HCT116 (cell line): ENCODE results near the gene TRMT1.

Experiments
- CTCF ChIP-seq, 3 experiments: fragments of 200-600 bp in 1 of 3; sonication (generic) in 1 of 3; IDR thresholded peaks in 2 of 3; conservative IDR thresholded peaks in 1 of 3; 2 replicates each; pipeline ENCODE4 v1.5.1; 2012 to 2017; ENCODE audit warnings: low read depth in 2 of 3, low read length in 2 of 3, antibody characterized with exemption in 1 of 3, borderline replicate concordance in 1 of 3, control low read depth in 1 of 3, mild to moderate bottlenecking in 1 of 3, mixed read lengths in 1 of 3, mixed run types in 1 of 3, moderate library complexity in 1 of 3; ENCODE audit not compliant: insufficient read depth in 1 of 3
- ELF1 ChIP-seq: IDR thresholded peaks from 2 replicates; pipeline ENCODE4 v1.6.1; 2012; ENCODE audit warnings: low read depth, borderline replicate concordance
- EZH2phosphoT487 ChIP-seq: fragments of 200-600 bp; IDR thresholded peaks from 2 replicates; pipeline ENCODE4 v1.6.1; 2018; ENCODE audit warnings: antibody characterized with exemption, borderline replicate concordance
- JUND ChIP-seq: IDR thresholded peaks from 2 replicates; pipeline ENCODE4 v1.6.1; 2012
- MAX ChIP-seq: IDR thresholded peaks from 2 replicates; pipeline ENCODE4 v1.6.1; 2012
- POLR2A ChIP-seq: IDR thresholded peaks from 2 replicates; pipeline ENCODE4 v1.7.0; 2011; ENCODE audit warnings: borderline replicate concordance; ENCODE audit not compliant: insufficient read depth, insufficient read length; ENCODE audit errors: extremely low read depth
- POLR2AphosphoS5 ChIP-seq: IDR thresholded peaks from 2 replicates; pipeline ENCODE4 v1.6.1; 2011; ENCODE audit warnings: mild to moderate bottlenecking, low read depth, low read length, moderate library complexity
- YY1 ChIP-seq: IDR thresholded peaks from 2 replicates; pipeline ENCODE4 v1.6.1; 2011; ENCODE audit warnings: low read length, low read depth, moderate library complexity, mild to moderate bottlenecking; ENCODE audit not compliant: insufficient replicate concordance; ENCODE audit errors: extremely low read depth

GRCh38 chr19:13127051-13127450 is 10.5 kb upstream of the TRMT1 start:
- TF ChIP-seq MAX (no peak), POLR2A (no peak), YY1 (no peak), CTCF (IDR thresholded peaks at IDR 0.05 in 2 of 3, conservative IDR thresholded peaks at IDR 0.05 in 1 of 3; ENCODE audit: borderline replicate concordance in 1 of 3, insufficient read depth in 1 of 3, low read depth in 2 of 3, low read length in 2 of 3) (no peak), ELF1 (no peak), POLR2AphosphoS5 (no peak), EZH2phosphoT487 (no peak), JUND (no peak)
